Astrocyte (in vitro differentiated cells and primary cell): ENCODE measurements around the gene ACTN4. TPM values are rescaled to one million over a fixed set of nuclear protein-coding genes. Genes with fewer than 3 reads are reported as not detected.
"Not testable (repeated sequence)": the region's sequence is repeated elsewhere in the genome, so short reads cannot be mapped to it uniquely, and the experiment has no call there.

Experiments
- DNase-seq: peaks from one replicate; pipeline ENCODE4 v3.0.0-alpha.2; 2010; ENCODE audit warnings: low read depth
- FAIRE-seq: peaks from 2 replicates; lab custom pipeline; 2011; peaks lifted over from hg19 to GRCh38; lab: Jason Lieb, UNC
- H2AFZ ChIP-seq: 2 replicates; pipeline ENCODE4 v1.6.0; 2012; ENCODE audit warnings: low read depth, low read length, inconsistent platforms
- H3K27ac ChIP-seq: 2 replicates; pipeline ENCODE4 v1.5.1; 2011; ENCODE audit warnings: low read depth, low read length, inconsistent platforms
- H3K27me3 ChIP-seq: 2 replicates; pipeline ENCODE4 v1.6.0; 2011; ENCODE audit warnings: low read length, inconsistent platforms; ENCODE audit not compliant: insufficient read depth
- H3K36me3 ChIP-seq: 2 replicates; pipeline ENCODE4 v1.5.1; 2011; ENCODE audit warnings: low read length, inconsistent platforms; ENCODE audit not compliant: insufficient read depth
- H3K4me1 ChIP-seq: 2 replicates; pipeline ENCODE4 v1.5.1; 2011; ENCODE audit warnings: low read length, inconsistent platforms; ENCODE audit not compliant: insufficient read depth
- H3K4me2 ChIP-seq: 2 replicates; pipeline ENCODE4 v1.6.0; 2012; ENCODE audit warnings: low read length, inconsistent platforms
- H3K4me3 ChIP-seq: 2 replicates; pipeline ENCODE4 v1.5.1; 2011; ENCODE audit warnings: low read depth, mild to moderate bottlenecking, low read length, inconsistent platforms; ENCODE audit not compliant: insufficient read depth
- H3K79me2 ChIP-seq: 2 replicates; pipeline ENCODE4 v1.6.0; 2012; ENCODE audit warnings: mild to moderate bottlenecking, low read length, inconsistent platforms; ENCODE audit not compliant: insufficient read depth
- H3K9ac ChIP-seq: 2 replicates; pipeline ENCODE4 v1.6.0; 2012; ENCODE audit warnings: mild to moderate bottlenecking, low read length, inconsistent platforms
- H3K9me3 ChIP-seq: 2 replicates; pipeline ENCODE4 v1.5.1; 2012; ENCODE audit warnings: low read depth, mild to moderate bottlenecking, low read length, inconsistent platforms; ENCODE audit not compliant: insufficient read depth
- H4K20me1 ChIP-seq: 2 replicates; pipeline ENCODE4 v1.6.0; 2012; ENCODE audit warnings: low read length, inconsistent platforms; ENCODE audit not compliant: insufficient read depth
- H3K27ac Mint-ChIP-seq: one replicate; pipeline ENCODE4 v1.8.0; 2021; ENCODE audit warnings: mild to moderate bottlenecking, mixed read lengths; ENCODE audit not compliant: unreplicated experiment
- H3K27me3 Mint-ChIP-seq: one replicate; pipeline ENCODE4 v1.8.0; 2021; ENCODE audit warnings: low read depth, mixed read lengths; ENCODE audit not compliant: unreplicated experiment
- H3K36me3 Mint-ChIP-seq: one replicate; pipeline ENCODE4 v1.8.0; 2021; ENCODE audit warnings: low read depth, mixed read lengths; ENCODE audit not compliant: unreplicated experiment
- H3K4me1 Mint-ChIP-seq: one replicate; pipeline ENCODE4 v1.8.0; 2021; ENCODE audit warnings: low read depth, mixed read lengths; ENCODE audit not compliant: unreplicated experiment
- H3K4me3 Mint-ChIP-seq: one replicate; pipeline ENCODE4 v1.8.0; 2021; ENCODE audit warnings: mild to moderate bottlenecking, moderate library complexity, mixed read lengths; ENCODE audit not compliant: unreplicated experiment
- H3K9me3 Mint-ChIP-seq: one replicate; pipeline ENCODE4 v1.8.0; 2021; ENCODE audit warnings: mild to moderate bottlenecking, mixed read lengths; ENCODE audit not compliant: unreplicated experiment
- CTCF ChIP-seq: IDR thresholded peaks from 2 replicates; pipeline ENCODE4 v1.5.1; 2011; ENCODE audit warnings: low read depth, mild to moderate bottlenecking, inconsistent platforms, low read length, moderate library complexity; ENCODE audit not compliant: insufficient read depth
- EZH2 ChIP-seq: IDR thresholded peaks from 2 replicates; pipeline ENCODE4 v1.6.1; 2012; ENCODE audit warnings: mild to moderate bottlenecking, low read length, inconsistent platforms; ENCODE audit not compliant: insufficient read depth
- total RNA-seq: library from RNA; stranded (reverse); gene quantifications from 2 replicates; pipeline ENCODE4 v1.2.1, GENCODE V29; 2021

The ACTN4 gene
- total RNA-seq, 1 donor from 2014 or later = 879 TPM

GRCh38 chr19:38744874-38745273 lies 97.4 kb downstream of the ACTN4 start:
- no peak for TF ChIP-seq CTCF
- no peak for TF ChIP-seq EZH2
- Histone ChIP-seq H3K27ac (no peak overlapping the region), H3K9ac (no peak overlapping the region), H3K4me1 (no peaks in the 10 kb centered on the region), H4K20me1 (no peaks in the 10 kb centered on the region), H3K4me2 (no peak overlapping the region), H2AFZ (no peak overlapping the region), H3K27me3 (no peaks in the 10 kb centered on the region), H3K9me3 (no peaks in the 10 kb centered on the region), H3K36me3 (no peaks in the 10 kb centered on the region), H3K4me3 (no peak overlapping the region), H3K79me2 (no peaks in the 10 kb centered on the region)
- FAIRE-seq = no peak
- no peak for DNase-seq
- Mint-ChIP-seq H3K27ac (no peak overlapping the region), H3K27me3 (no peaks in the 10 kb centered on the region), H3K36me3 (no peaks in the 10 kb centered on the region), H3K4me3 (no peak overlapping the region), H3K9me3 (no peaks in the 10 kb centered on the region), H3K4me1 (no peaks in the 10 kb centered on the region)

GRCh38 chr19:38745316-38745715 lies 97.9 kb downstream of the ACTN4 start:
- Mint-ChIP-seq H3K4me1 (no peaks in the 10 kb centered on the region), H3K27ac (no peak overlapping the region), H3K36me3 (no peaks in the 10 kb centered on the region), H3K4me3 (no peak overlapping the region), H3K27me3 (peaks cover 4% of the 10 kb centered on the region), H3K9me3 (no peaks in the 10 kb centered on the region)
- Histone ChIP-seq H3K9me3 (no peaks in the 10 kb centered on the region), H3K4me3 (no peak overlapping the region), H3K4me1 (no peaks in the 10 kb centered on the region), H2AFZ (no peak overlapping the region), H3K27ac (no peak overlapping the region), H3K79me2 (no peaks in the 10 kb centered on the region), H3K36me3 (no peaks in the 10 kb centered on the region), H3K9ac (no peak overlapping the region), H3K4me2 (no peak overlapping the region), H4K20me1 (no peaks in the 10 kb centered on the region), H3K27me3 (no peaks in the 10 kb centered on the region)
- TF ChIP-seq EZH2 (no peak), CTCF (no peak)
- FAIRE-seq (no peak), DNase-seq (no peak)

GRCh38 chr19:38753783-38754182 lies 106.3 kb downstream of the ACTN4 start:
- H2AFZ ChIP-seq, H3K9ac ChIP-seq, H3K79me2 ChIP-seq, FAIRE-seq, H3K9me3 Mint-ChIP-seq, H3K4me1 ChIP-seq, H3K4me2 ChIP-seq, H3K9me3 ChIP-seq, H3K4me3 ChIP-seq, DNase-seq, H3K4me1 Mint-ChIP-seq, H3K4me3 Mint-ChIP-seq, H3K27ac ChIP-seq, H4K20me1 ChIP-seq, H3K27ac Mint-ChIP-seq, H3K36me3 Mint-ChIP-seq, H3K36me3 ChIP-seq, H3K27me3 ChIP-seq: not testable (repeated sequence)
- H3K27me3 Mint-ChIP-seq = peaks cover 15% of the 10 kb centered on the region

GRCh38 chr19:38754196-38754595 lies 106.7 kb downstream of the ACTN4 start:
- H3K9ac ChIP-seq, H2AFZ ChIP-seq, H3K9me3 ChIP-seq, H3K4me2 ChIP-seq, DNase-seq, H3K4me3 ChIP-seq, H3K36me3 ChIP-seq, H3K4me3 Mint-ChIP-seq, H3K27ac Mint-ChIP-seq, FAIRE-seq, H3K36me3 Mint-ChIP-seq, H3K4me1 ChIP-seq, H3K27me3 ChIP-seq, H3K9me3 Mint-ChIP-seq, H4K20me1 ChIP-seq, H3K79me2 ChIP-seq, H3K27ac ChIP-seq, H3K4me1 Mint-ChIP-seq: not testable (repeated sequence)
- H3K27me3 Mint-ChIP-seq = peaks cover 15% of the 10 kb centered on the region
